Thyroid gland (tissue), 4 donors: Measurements from ENCODE around the gene AFF2. TPM values are rescaled to one million over a fixed set of nuclear protein-coding genes. Genes with fewer than 3 reads are reported as not detected.

Source experiments
- DNase-seq, 2 donors: peaks; one replicate each; pipeline ENCODE4 v3.0.0-alpha.2; 2019
- H3K27ac ChIP-seq, 3 donors: fragments of 200-600 bp; sonication (generic); 1 replicate in 2 of 3; 2 replicates in 1 of 3; pipeline ENCODE4 v1.5.1; 2016 to 2019; ENCODE audit warnings: mild to moderate bottlenecking in 1 of 3, moderate library complexity in 1 of 3
- H3K27me3 ChIP-seq: fragments of 200-600 bp; sonication (generic); one replicate; pipeline ENCODE4 v1.5.1; 2019
- H3K36me3 ChIP-seq, 2 donors: fragments of 200-600 bp; sonication (generic); one replicate each; pipeline ENCODE4 v1.5.1; 2016 to 2019
- H3K4me1 ChIP-seq, 2 donors: fragments of 200-600 bp; sonication (generic); one replicate each; pipeline ENCODE4 v1.5.1; 2017 to 2019
- H3K4me3 ChIP-seq, 3 donors: fragments of 200-600 bp; sonication (generic); replicated peaks in 1 of 3; 1 replicate in 2 of 3; 2 replicates in 1 of 3; pipeline ENCODE4 v1.5.1; 2016; ENCODE audit warnings: mild to moderate bottlenecking in 1 of 3
- H3K9me3 ChIP-seq: fragments of 200-600 bp; sonication (generic); one replicate; pipeline ENCODE4 v1.5.1; 2017
- POLR2A ChIP-seq, 2 donors: fragments of 450-650 bp; IDR thresholded peaks; one replicate each; pipeline ENCODE4 v1.6.1; 2017; ENCODE audit warnings: antibody characterized with exemption in 2 of 2, mild to moderate bottlenecking in 2 of 2, moderate library complexity in 1 of 2
- WGBS, 2 donors: methylation state at CpG; one replicate each; pipeline ENCODE4 v1.1.5; 2017; 5-methylcytosine and 5-hydroxymethylcytosine counted together
- intact Hi-C: fragments of 100-400 bp; cut with DNase I; formaldehyde crosslinking; loops from one replicate; pipeline ENCODE4 v1.15.1; 2023
- total RNA-seq, 4 donors: library from RNA; depleted of rRNA; stranded (reverse); fragments of >200 nt; gene quantifications; one replicate each; pipeline ENCODE4 v1.2.3, GENCODE V29; 2016
- TF ChIP-seq, protein P1 (sequence below), 6 experiments: fragments of 200-600 bp in 3 of 6; fragments of 450-650 bp in 3 of 6; sonication (generic) in 3 of 6; IDR thresholded peaks; one replicate each; pipeline ENCODE4 v1.5.1; 2016 to 2019; ENCODE audit warnings: antibody characterized with exemption in 6 of 6, mild to moderate bottlenecking in 2 of 6, inconsistent platforms in 1 of 6, moderate library complexity in 1 of 6

AFF2 gene
- total RNA-seq, 4 donors from 2014 or later: 3.7 to 6.5 (median 4.4) TPM

DNA sequence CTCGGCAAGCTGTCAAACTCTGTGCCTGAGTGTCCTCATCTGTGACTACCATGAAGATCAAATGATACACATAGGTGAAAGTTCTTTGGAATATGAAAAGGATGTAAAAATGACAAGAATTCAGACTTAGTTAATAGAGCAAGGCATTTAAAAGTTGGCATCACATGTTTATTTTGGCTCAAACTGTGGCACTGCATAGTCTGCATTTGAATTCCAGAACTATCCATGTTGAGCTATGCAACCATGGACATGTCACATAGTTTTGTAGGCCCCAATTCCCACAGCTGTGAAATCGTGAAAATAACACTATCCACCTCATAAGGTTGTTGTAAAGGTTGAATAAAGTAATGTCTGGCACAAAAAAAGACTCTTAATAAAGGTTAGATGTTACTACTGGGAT lies 33.9 kb downstream of the AFF2 start:
- no peaks in the 10 kb centered on the region for H3K36me3 ChIP-seq
- intact Hi-C loops: no loop called here
- no peak overlapping the region for H3K27ac ChIP-seq
- no peak for TF ChIP-seq POLR2A (IDR thresholded peaks at IDR 0.05)
- TF ChIP-seq, protein P1, sequence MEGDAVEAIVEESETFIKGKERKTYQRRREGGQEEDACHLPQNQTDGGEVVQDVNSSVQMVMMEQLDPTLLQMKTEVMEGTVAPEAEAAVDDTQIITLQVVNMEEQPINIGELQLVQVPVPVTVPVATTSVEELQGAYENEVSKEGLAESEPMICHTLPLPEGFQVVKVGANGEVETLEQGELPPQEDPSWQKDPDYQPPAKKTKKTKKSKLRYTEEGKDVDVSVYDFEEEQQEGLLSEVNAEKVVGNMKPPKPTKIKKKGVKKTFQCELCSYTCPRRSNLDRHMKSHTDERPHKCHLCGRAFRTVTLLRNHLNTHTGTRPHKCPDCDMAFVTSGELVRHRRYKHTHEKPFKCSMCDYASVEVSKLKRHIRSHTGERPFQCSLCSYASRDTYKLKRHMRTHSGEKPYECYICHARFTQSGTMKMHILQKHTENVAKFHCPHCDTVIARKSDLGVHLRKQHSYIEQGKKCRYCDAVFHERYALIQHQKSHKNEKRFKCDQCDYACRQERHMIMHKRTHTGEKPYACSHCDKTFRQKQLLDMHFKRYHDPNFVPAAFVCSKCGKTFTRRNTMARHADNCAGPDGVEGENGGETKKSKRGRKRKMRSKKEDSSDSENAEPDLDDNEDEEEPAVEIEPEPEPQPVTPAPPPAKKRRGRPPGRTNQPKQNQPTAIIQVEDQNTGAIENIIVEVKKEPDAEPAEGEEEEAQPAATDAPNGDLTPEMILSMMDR (IDR thresholded peaks at IDR 0.05): no peak
- no peaks in the 10 kb centered on the region for H3K27me3 ChIP-seq
- DNase-seq: no peak
- no peaks in the 10 kb centered on the region for H3K9me3 ChIP-seq
- WGBS, 2 donors: 85 to 90% methylated on average over 2 of the region's 2 CpGs
- no peak overlapping the region for H3K4me3 ChIP-seq
- H3K4me1 ChIP-seq: no peaks in the 10 kb centered on the region

DNA sequence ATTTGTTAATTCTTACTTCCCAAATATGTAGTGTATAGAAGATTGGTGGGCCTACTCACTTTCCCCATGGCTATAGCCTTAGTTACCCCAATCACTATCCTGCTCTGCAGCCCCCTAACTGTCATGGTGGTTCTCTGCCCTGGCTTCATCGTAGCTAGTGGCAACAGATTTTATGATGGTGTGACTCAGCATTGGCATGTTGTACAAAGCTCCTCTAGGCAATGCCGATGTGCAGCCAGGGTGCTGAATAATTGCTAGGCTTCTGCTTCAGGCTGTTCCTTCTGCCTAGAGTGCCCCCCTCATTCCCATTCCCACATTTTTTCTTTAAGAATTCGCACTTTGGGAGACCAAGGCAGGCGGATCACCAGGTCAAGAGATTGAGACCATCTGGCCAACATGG lies 35.2 kb downstream of the AFF2 start:
- no peak for TF ChIP-seq POLR2A (IDR thresholded peaks at IDR 0.05)
- TF ChIP-seq, protein P1 (IDR thresholded peaks at IDR 0.05): no peak
- Histone ChIP-seq H3K4me1 (no peaks in the 10 kb centered on the region), H3K27ac (no peak overlapping the region), H3K4me3 (no peak overlapping the region), H3K9me3 (no peaks in the 10 kb centered on the region), H3K27me3 (no peaks in the 10 kb centered on the region), H3K36me3 (no peaks in the 10 kb centered on the region)
- WGBS, 2 donors: 96 to 100% methylated on average over 4 of the region's 4 CpGs
- DNase-seq: no peak
- intact Hi-C loops: no loop called here

DNA sequence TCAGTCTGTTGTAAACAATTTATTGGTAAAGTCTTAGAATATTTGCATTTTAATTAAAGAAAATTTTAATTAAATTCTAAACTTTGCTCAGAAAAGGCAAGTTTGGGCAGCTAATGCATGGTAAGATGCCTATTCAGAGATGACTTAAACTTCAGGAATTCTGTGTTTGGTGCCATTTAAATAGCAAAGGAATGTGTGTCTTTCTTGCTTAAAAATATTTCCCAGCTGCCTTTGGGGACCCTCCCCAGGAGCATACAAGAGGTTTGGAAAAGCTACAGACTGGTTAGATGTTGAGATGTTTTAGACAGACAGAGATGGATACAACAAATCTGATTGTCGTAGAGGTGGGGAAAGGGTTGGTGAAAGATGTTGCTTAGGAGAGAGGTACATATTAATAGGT lies 36.5 kb downstream of the AFF2 start:
- TF ChIP-seq, protein P1 (IDR thresholded peaks at IDR 0.05): no peak
- TF ChIP-seq POLR2A (IDR thresholded peaks at IDR 0.05): no peak

DNA sequence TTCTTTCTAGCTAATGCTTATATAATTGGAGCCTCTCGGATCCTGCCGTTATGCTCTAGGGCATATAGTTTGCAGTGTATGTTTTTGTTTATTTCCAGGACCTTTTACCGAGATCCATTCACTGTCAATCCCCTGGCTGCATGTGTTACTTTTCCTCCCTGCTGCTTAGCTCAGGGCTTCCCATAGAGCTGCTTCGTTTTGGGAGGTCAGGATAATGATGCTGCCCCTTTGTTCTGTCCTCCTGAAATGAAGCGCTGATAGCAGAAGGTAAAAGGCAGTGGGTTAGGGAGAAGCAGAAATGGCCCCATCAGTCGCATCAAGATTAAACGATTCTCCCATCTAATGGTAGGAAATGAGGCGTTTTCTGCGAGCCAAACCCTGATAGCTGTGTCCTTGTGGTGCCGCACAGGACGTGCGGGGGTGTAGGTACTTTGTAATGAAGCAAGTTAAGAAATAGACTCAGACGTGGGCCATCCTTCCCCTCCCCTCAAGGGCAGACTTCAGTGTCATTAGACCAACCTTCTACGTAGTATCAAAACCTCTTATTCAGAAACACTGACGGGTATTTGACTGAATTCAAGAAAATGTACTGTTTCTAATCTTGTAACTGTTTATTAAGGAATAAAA lies 37.3 kb downstream of the AFF2 start:
- H3K4me3 ChIP-seq: no peak overlapping the region
- no peaks in the 10 kb centered on the region for H3K4me1 ChIP-seq
- no peaks in the 10 kb centered on the region for H3K36me3 ChIP-seq
- H3K27me3 ChIP-seq: no peaks in the 10 kb centered on the region
- TF ChIP-seq, protein P1 (IDR thresholded peaks at IDR 0.05): no peak
- no peak for TF ChIP-seq POLR2A (IDR thresholded peaks at IDR 0.05)
- no peaks in the 10 kb centered on the region for H3K9me3 ChIP-seq
- no peak overlapping the region for H3K27ac ChIP-seq
- intact Hi-C loops: no loop called here
- 87 to 88% methylated on average over 15 of the region's 15 CpGs for WGBS, 2 donors
- DNase-seq: no peak

More for the DNA sequence above, 36.5 kb downstream of the AFF2 start:
- Histone ChIP-seq H3K27me3 (no peaks in the 10 kb centered on the region), H3K27ac (no peak overlapping the region), H3K9me3 (no peaks in the 10 kb centered on the region), H3K4me3 (no peak overlapping the region), H3K36me3 (no peaks in the 10 kb centered on the region), H3K4me1 (no peaks in the 10 kb centered on the region)
- DNase-seq: no peak
- intact Hi-C loops: no loop called here
- 95 to 100% methylated on average over 1 of the region's 1 CpG for WGBS, 2 donors

DNA sequence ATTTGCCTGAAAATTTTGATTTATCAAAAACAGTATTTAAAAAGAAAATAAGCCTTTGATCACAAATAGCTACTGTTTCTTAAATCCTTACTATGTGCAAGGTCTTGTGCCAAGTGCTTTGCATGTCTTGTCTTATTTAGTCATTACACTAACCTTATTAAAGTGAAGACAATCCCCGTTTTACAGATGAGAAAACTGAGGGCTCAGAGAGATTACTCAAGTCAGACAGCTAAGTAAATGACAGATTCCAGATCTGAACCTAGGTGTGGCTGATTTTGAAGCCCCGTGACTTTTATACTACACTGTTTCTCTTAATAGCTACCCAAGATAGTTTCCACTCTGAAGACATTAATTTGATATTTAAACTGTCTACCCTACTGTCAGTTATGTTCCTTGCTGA lies 38.2 kb downstream of the AFF2 start:
- Histone ChIP-seq H3K27ac (no peak overlapping the region), H3K36me3 (no peaks in the 10 kb centered on the region), H3K27me3 (no peaks in the 10 kb centered on the region), H3K4me3 (no peak overlapping the region), H3K9me3 (no peaks in the 10 kb centered on the region), H3K4me1 (no peaks in the 10 kb centered on the region)
- 93 to 95% methylated on average over 2 of the region's 2 CpGs for WGBS, 2 donors
- no peak for DNase-seq
- TF ChIP-seq, protein P1 (IDR thresholded peaks at IDR 0.05): no peak
- no peak for TF ChIP-seq POLR2A (IDR thresholded peaks at IDR 0.05)
- intact Hi-C loops: no loop called here
